Testis (tissue), 3 donors: Measurements from ENCODE around the gene CARD9. TPM values are rescaled to one million over a fixed set of nuclear protein-coding genes. Genes with fewer than 3 reads are reported as not detected.

Experiments used
- DNase-seq: peaks from one replicate; pipeline ENCODE4 v3.0.0-alpha.2; 2019
- H3K27ac ChIP-seq, 2 donors: fragments of 200-600 bp; sonication (generic); one replicate each; pipeline ENCODE4 v1.5.1; 2019
- H3K27me3 ChIP-seq: fragments of 200-600 bp; sonication (generic); one replicate; pipeline ENCODE4 v1.5.1; 2019
- H3K36me3 ChIP-seq: fragments of 200-600 bp; sonication (generic); one replicate; pipeline ENCODE4 v1.5.1; 2017; ENCODE audit warnings: low read depth; ENCODE audit errors: missing control alignments
- H3K4me1 ChIP-seq: fragments of 200-600 bp; sonication (generic); one replicate; pipeline ENCODE4 v1.5.1; 2019
- H3K4me3 ChIP-seq, 2 donors: fragments of 200-600 bp; sonication (generic); one replicate each; pipeline ENCODE4 v1.5.1; 2017 to 2019
- H3K9me3 ChIP-seq: fragments of 200-600 bp; sonication (generic); one replicate; pipeline ENCODE4 v1.5.1; 2017
- CTCF ChIP-seq, 3 experiments: fragments of 450-650 bp in 2 of 3; fragments of 200-600 bp in 1 of 3; sonication (generic) in 1 of 3; IDR thresholded peaks; one replicate each; pipeline ENCODE4 v1.5.1; 2016 to 2019; ENCODE audit warnings: antibody characterized with exemption in 3 of 3, mild to moderate bottlenecking in 2 of 3, moderate library complexity in 1 of 3
- POLR2A ChIP-seq: fragments of 450-650 bp; IDR thresholded peaks from one replicate; pipeline ENCODE4 v1.6.1; 2017; ENCODE audit warnings: antibody characterized with exemption, mild to moderate bottlenecking, moderate library complexity
- WGBS, 2 donors: methylation state at CpG; one replicate each; pipeline ENCODE4 v1.1.5; 2018; 5-methylcytosine and 5-hydroxymethylcytosine counted together
- intact Hi-C: fragments of 100-400 bp; cut with DNase I; formaldehyde crosslinking; loops from one replicate; pipeline ENCODE4 v1.15.1; 2023; ENCODE audit warnings: low total_unique reads
- polyA plus RNA-seq: library from polyadenylated mRNA; stranded (reverse); fragments of 350-450 nt; fragmentation: Illumina TruSeq; extraction: RNeasy Lipid Tissue Mini Kit (QIAGEN cat#74804); gene quantifications from one replicate; pipeline ENCODE4 v1.2.3, GENCODE V29; 2014; ENCODE audit warnings: low read depth, low replicate concordance; ENCODE audit not compliant: insufficient read depth
- total RNA-seq, 2 donors: library from RNA; depleted of rRNA; stranded (reverse); fragments of >200 nt; gene quantifications; one replicate each; pipeline ENCODE4 v1.2.3, GENCODE V29; 2016

The CARD9 gene
- total and polyA plus RNA-seq, 3 donors from 2014 or later: 1.8 to 3.7 (median 3.5) TPM

GRCh38 chr9:136375096-136375495 is 1.6 kb upstream of the CARD9 start:
- 89 to 94% methylated on average over 12 of the region's 12 CpGs for WGBS, 2 donors
- H3K36me3 ChIP-seq: no peaks in the 10 kb centered on the region
- TF ChIP-seq POLR2A: no peak
- TF ChIP-seq CTCF (IDR thresholded peaks at IDR 0.05): no peak
- no peak overlapping the region for H3K27ac ChIP-seq
- H3K27me3 ChIP-seq: no peaks in the 10 kb centered on the region
- peaks cover 8% of the 10 kb centered on the region for H3K4me1 ChIP-seq
- intact Hi-C loops: no loop called here
- no peak overlapping the region for H3K4me3 ChIP-seq
- no peaks in the 10 kb centered on the region for H3K9me3 ChIP-seq
- DNase-seq: no peak

GRCh38 chr9:136374183-136374575 is 710 bp upstream of the CARD9 start:
- Histone ChIP-seq H3K4me3 (no peak overlapping the region), H3K36me3 (no peaks in the 10 kb centered on the region), H3K4me1 (peaks cover 8% of the 10 kb centered on the region), H3K9me3 (no peaks in the 10 kb centered on the region), H3K27me3 (no peaks in the 10 kb centered on the region), H3K27ac (no peak overlapping the region)
- DNase-seq: no peak
- intact Hi-C loops: no loop called here
- WGBS, 2 donors: 88 to 91% methylated on average over 9 to 14 of the region's 14 CpGs
- TF ChIP-seq CTCF (IDR thresholded peaks at IDR 0.05): no peak
- TF ChIP-seq POLR2A: no peak

GRCh38 chr9:136372561-136373299 is 739 bp downstream of the CARD9 start:
- H3K4me1 ChIP-seq: peaks cover 8% of the 10 kb centered on the region
- TF ChIP-seq CTCF (IDR thresholded peaks at IDR 0.05): no peak
- no peak for TF ChIP-seq POLR2A
- WGBS, 2 donors: 37 to 57% methylated on average over 5 to 21 of the region's 21 CpGs
- no peaks in the 10 kb centered on the region for H3K36me3 ChIP-seq
- H3K9me3 ChIP-seq: no peaks in the 10 kb centered on the region
- DNase-seq: peak; percentile 51
- no peak overlapping the region for H3K27ac ChIP-seq
- intact Hi-C loops: no loop called here
- no peaks in the 10 kb centered on the region for H3K27me3 ChIP-seq
- H3K4me3 ChIP-seq: no peak overlapping the region

- no peak for TF ChIP-seq CTCF (IDR thresholded peaks at IDR 0.05)
- no peaks in the 10 kb centered on the region for H3K9me3 ChIP-seq
- H3K36me3 ChIP-seq: no peaks in the 10 kb centered on the region
- 89 to 93% methylated on average over 3 to 21 of the region's 21 CpGs for WGBS, 2 donors
- intact Hi-C loops: no loop called here
- no peak for DNase-seq
- H3K4me1 ChIP-seq: peaks cover 8% of the 10 kb centered on the region
- H3K4me3 ChIP-seq: no peak overlapping the region
- no peak overlapping the region for H3K27ac ChIP-seq
- H3K27me3 ChIP-seq: no peaks in the 10 kb centered on the region
Measured at GRCh38 chr9:136372006-136372405, 1.5 kb downstream of the CARD9 start.

- Histone ChIP-seq H3K4me3 (no peak overlapping the region), H3K27ac (no peak overlapping the region), H3K4me1 (peaks cover 8% of the 10 kb centered on the region), H3K36me3 (no peaks in the 10 kb centered on the region), H3K27me3 (no peaks in the 10 kb centered on the region), H3K9me3 (no peaks in the 10 kb centered on the region)
- 96 to 100% methylated on average over 1 to 12 of the region's 13 CpGs for WGBS, 2 donors
- intact Hi-C loops: no loop called here
- DNase-seq: no peak
- TF ChIP-seq POLR2A (no peak), CTCF (IDR thresholded peaks at IDR 0.05) (no peak)
Measured at GRCh38 chr9:136371533-136371880, 2.0 kb downstream of the CARD9 start.
